ENCODE results near the gene MRPL32. TPM values are rescaled to one million over a fixed set of nuclear protein-coding genes. Genes with fewer than 3 reads are reported as not detected.
"Not testable (repeated sequence)": the region's sequence is repeated elsewhere in the genome, so short reads cannot be mapped to it uniquely, and the experiment has no call there.

Gene MRPL32
- 146 TPM for polyA plus RNA-seq (2013, experiment 1 of 2)
- 197 TPM for polyA plus RNA-seq (2013, experiment 2 of 2)

DNA sequence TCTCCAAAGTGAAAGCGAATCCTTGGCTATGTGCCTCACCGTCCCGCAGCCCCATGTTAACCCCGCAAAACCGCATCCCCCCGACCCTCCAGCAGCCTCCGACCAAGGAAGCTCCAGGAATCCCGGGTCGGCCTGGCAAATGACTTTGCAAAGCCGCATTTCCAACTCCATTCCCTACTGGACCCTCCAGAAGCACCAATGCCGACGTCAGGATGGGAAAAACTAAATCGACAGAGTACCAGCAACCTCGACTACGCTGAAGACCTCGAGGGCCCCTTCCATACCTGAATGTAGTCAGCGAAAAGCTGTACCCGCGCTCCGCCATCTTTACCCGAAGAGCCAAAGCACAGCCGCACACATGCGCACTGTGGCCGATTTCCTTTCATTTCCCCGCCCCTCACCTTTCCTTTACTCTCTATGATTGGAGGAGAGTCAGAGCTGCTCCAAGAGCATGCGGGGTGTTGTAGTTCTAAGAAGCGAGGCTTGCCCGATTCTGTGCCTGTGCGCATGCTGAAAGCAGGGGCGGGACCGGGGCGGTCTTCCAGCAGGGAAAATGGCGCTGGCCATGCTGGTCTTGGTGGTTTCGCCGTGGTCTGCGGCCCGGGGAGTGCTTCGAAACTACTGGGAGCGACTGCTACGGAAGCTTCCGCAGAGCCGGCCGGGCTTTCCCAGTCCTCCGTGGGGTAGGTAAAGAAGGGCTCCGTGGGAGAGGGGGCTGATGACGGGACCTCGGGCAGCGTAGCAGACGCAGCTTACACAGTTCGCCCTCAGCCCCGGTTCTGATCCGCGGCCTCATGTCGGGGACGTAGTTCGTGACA, at the start of gene MRPL32, which contains the start of gene PSMA2:
Gene MRPL32, plus strand, starts transcription at position 543 of the 818 bp plus-strand sequence. Its CDS starts 11 bp downstream, at position 554.
Gene PSMA2, minus strand, starts transcription at position 341 of the 818 bp plus-strand sequence. Its CDS starts 16 bp downstream, at position 325.
- H4K5ac ChIP-seq (ENCODE audit: low read length) = no peak within 1 kb of the TSS
- peak within 1 kb of the TSS; percentile 100 for H3K56ac ChIP-seq (ENCODE audit: low read length)
- H2BK15ac ChIP-seq (replicated peaks; ENCODE audit: low read depth) = no peak within 1 kb of the TSS
- H3K4me1 ChIP-seq (ENCODE audit: control insufficient read depth, low read depth, low read length) = peaks cover 5% of the 10 kb centered on the region
- no CpG with 5 or more reads among the region's 56 CpGs for WGBS (ENCODE audit: extremely low coverage, insufficient coverage, low lambda C conversion rate)
- no peak within 1 kb of the TSS for H2AK5ac ChIP-seq (ENCODE audit: low read length)
- H3K36me3 ChIP-seq (ENCODE audit: control insufficient read depth, insufficient read depth, low read length) = peaks cover 2% of the 10 kb centered on the region
- peak within 1 kb of the TSS; percentile 81 for H3K18ac ChIP-seq (ENCODE audit: low read length)
- H4K8ac ChIP-seq (ENCODE audit: low read depth, low read length) = no peak within 1 kb of the TSS
- H2BK5ac ChIP-seq (ENCODE audit: low read length) = peak within 1 kb of the TSS; percentile 87
- H3K4me3 ChIP-seq (ENCODE audit: low read length) = peak within 1 kb of the TSS; percentile 100
- peaks cover 5% of the 10 kb centered on the region for H3K79me1 ChIP-seq (ENCODE audit: low read length)
- peaks cover 68% of the 10 kb centered on the region for H3K79me2 ChIP-seq (ENCODE audit: control insufficient read depth, insufficient read depth, low read length)
- H3K4me2 ChIP-seq (ENCODE audit: low read length) = peak within 1 kb of the TSS; percentile 89
- H3K27me3 ChIP-seq (ENCODE audit: insufficient read depth, low read length, poor library complexity) = no peaks in the 10 kb centered on the region
- no peak within 1 kb of the TSS for H2BK120ac ChIP-seq (ENCODE audit: low read depth, low read length)
- peak within 1 kb of the TSS; percentile 6 for H3K27ac ChIP-seq (ENCODE audit: low read depth, low read length)
- peak within 1 kb of the TSS; percentile 99 for H3K9ac ChIP-seq (ENCODE audit: low read length)
- peak within 1 kb of the TSS; percentile 66 for H3K4ac ChIP-seq (ENCODE audit: low read depth, low read length)
- peak; percentile 99 for DNase-seq
- H3K23ac ChIP-seq (ENCODE audit: low read length) = peak within 1 kb of the TSS; percentile 60

DNA sequence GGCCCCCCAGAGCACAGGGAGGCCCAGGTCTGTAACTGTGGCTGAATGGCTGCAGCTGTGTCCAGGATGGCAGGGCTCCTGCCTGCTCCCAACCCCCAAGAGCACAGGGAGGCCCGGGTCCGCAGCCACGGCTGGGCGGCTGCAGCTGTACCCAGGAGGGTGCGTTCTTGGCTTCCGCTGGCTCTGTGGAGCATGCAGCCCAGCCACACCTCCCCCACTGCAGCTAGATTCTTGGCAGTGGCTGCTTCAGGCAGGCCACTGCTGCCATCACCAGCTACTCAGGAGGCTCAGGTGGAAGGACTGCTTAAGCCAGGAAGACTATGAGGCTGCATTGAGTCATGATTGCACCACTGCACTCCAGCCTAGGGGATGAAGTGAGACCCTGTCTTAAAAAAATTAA, 48.2 kb upstream of the MRPL32 start:
- DNase-seq = peak; percentile 47
- Histone ChIP-seq H3K9ac (ENCODE audit: low read length) (no peak overlapping the region), H3K4me3 (ENCODE audit: low read length) (no peak overlapping the region)

DNA sequence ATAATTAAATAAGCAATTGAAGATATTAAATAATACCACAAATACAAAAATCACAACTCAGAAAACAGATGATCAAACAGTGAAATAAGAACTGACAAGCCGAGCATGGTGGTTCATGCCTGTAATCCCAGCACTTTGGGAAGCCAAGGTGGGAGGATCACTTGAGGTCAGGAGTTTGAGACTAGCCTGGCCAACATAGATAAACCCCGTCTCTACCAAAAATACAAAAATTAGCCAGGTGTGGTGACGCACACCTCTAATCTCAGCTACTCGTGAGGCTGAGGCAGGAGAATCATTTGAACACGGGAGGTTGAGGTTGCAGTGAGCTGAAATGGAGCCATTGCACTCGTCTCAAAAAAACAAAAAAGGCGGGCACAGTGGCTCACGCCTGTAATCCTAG, 47.0 kb upstream of the MRPL32 start:
- H3K79me1 ChIP-seq (ENCODE audit: low read length); H3K9ac ChIP-seq (ENCODE audit: low read length); H2AK5ac ChIP-seq (ENCODE audit: low read length); H3K56ac ChIP-seq (ENCODE audit: low read length); H2BK15ac ChIP-seq (replicated peaks; ENCODE audit: low read depth); H3K23ac ChIP-seq (ENCODE audit: low read length); H3K4ac ChIP-seq (ENCODE audit: low read depth, low read length); H2BK120ac ChIP-seq (ENCODE audit: low read depth, low read length); H4K5ac ChIP-seq (ENCODE audit: low read length); H3K4me1 ChIP-seq (ENCODE audit: control insufficient read depth, low read depth, low read length); H3K4me2 ChIP-seq (ENCODE audit: low read length); H3K4me3 ChIP-seq (ENCODE audit: low read length); DNase-seq; H4K8ac ChIP-seq (ENCODE audit: low read depth, low read length); H3K18ac ChIP-seq (ENCODE audit: low read length); H3K36me3 ChIP-seq (ENCODE audit: control insufficient read depth, insufficient read depth, low read length); H3K79me2 ChIP-seq (ENCODE audit: control insufficient read depth, insufficient read depth, low read length); H3K27ac ChIP-seq (ENCODE audit: low read depth, low read length); H3K27me3 ChIP-seq (ENCODE audit: insufficient read depth, low read length, poor library complexity); H2BK5ac ChIP-seq (ENCODE audit: low read length): not testable (repeated sequence)
- no CpG with 5 or more reads among the region's 8 CpGs for WGBS (ENCODE audit: extremely low coverage, insufficient coverage, low lambda C conversion rate)

More for the DNA sequence above, 48.2 kb upstream of the MRPL32 start:
- Histone ChIP-seq H3K4me1 (ENCODE audit: control insufficient read depth, low read depth, low read length) (no peaks in the 10 kb centered on the region), H2BK5ac (ENCODE audit: low read length) (no peak overlapping the region), H3K56ac (ENCODE audit: low read length) (no peak overlapping the region), H3K79me2 (ENCODE audit: control insufficient read depth, insufficient read depth, low read length) (no peaks in the 10 kb centered on the region), H3K79me1 (ENCODE audit: low read length) (no peaks in the 10 kb centered on the region), H3K18ac (ENCODE audit: low read length) (no peak overlapping the region), H4K8ac (ENCODE audit: low read depth, low read length) (no peak overlapping the region), H3K36me3 (ENCODE audit: control insufficient read depth, insufficient read depth, low read length) (no peaks in the 10 kb centered on the region), H3K4ac (ENCODE audit: low read depth, low read length) (no peak overlapping the region), H2BK15ac (replicated peaks; ENCODE audit: low read depth) (no peak overlapping the region), H2AK5ac (ENCODE audit: low read length) (no peak overlapping the region), H3K27me3 (ENCODE audit: insufficient read depth, low read length, poor library complexity) (no peaks in the 10 kb centered on the region), H2BK120ac (ENCODE audit: low read depth, low read length) (no peak overlapping the region), H3K27ac (ENCODE audit: low read depth, low read length) (no peak overlapping the region), H4K5ac (ENCODE audit: low read length) (no peak overlapping the region), H3K4me2 (ENCODE audit: low read length) (no peak overlapping the region), H3K23ac (ENCODE audit: low read length) (no peak overlapping the region)
- no CpG with 5 or more reads among the region's 6 CpGs for WGBS (ENCODE audit: extremely low coverage, insufficient coverage, low lambda C conversion rate)

- H3K23ac ChIP-seq (ENCODE audit: low read length) = no peak overlapping the region
- no peaks in the 10 kb centered on the region for H3K27me3 ChIP-seq (ENCODE audit: insufficient read depth, low read length, poor library complexity)
- no peak overlapping the region for H3K27ac ChIP-seq (ENCODE audit: low read depth, low read length)
- no peak overlapping the region for H4K8ac ChIP-seq (ENCODE audit: low read depth, low read length)
- no peak overlapping the region for H3K9ac ChIP-seq (ENCODE audit: low read length)
- H3K79me1 ChIP-seq (ENCODE audit: low read length) = no peaks in the 10 kb centered on the region
- H2BK5ac ChIP-seq (ENCODE audit: low read length) = no peak overlapping the region
- no peak for DNase-seq
- no peaks in the 10 kb centered on the region for H3K36me3 ChIP-seq (ENCODE audit: control insufficient read depth, insufficient read depth, low read length)
- H3K79me2 ChIP-seq (ENCODE audit: control insufficient read depth, insufficient read depth, low read length) = no peaks in the 10 kb centered on the region
- H2BK15ac ChIP-seq (replicated peaks; ENCODE audit: low read depth) = no peak overlapping the region
- H2BK120ac ChIP-seq (ENCODE audit: low read depth, low read length) = no peak overlapping the region
- H3K4me2 ChIP-seq (ENCODE audit: low read length) = no peak overlapping the region
- H3K56ac ChIP-seq (ENCODE audit: low read length) = no peak overlapping the region
- H4K5ac ChIP-seq (ENCODE audit: low read length) = no peak overlapping the region
- H3K4me3 ChIP-seq (ENCODE audit: low read length) = no peak overlapping the region
- H3K18ac ChIP-seq (ENCODE audit: low read length) = no peak overlapping the region
- no peaks in the 10 kb centered on the region for H3K4me1 ChIP-seq (ENCODE audit: control insufficient read depth, low read depth, low read length)
- no peak overlapping the region for H3K4ac ChIP-seq (ENCODE audit: low read depth, low read length)
- no peak overlapping the region for H2AK5ac ChIP-seq (ENCODE audit: low read length)
- WGBS (ENCODE audit: extremely low coverage, insufficient coverage, low lambda C conversion rate) = no CpG with 5 or more reads among the region's 2 CpGs
Measured at GRCh38 chr7:42886129-42886528, 46.0 kb upstream of the MRPL32 start.

GRCh38 chr7:42886893-42887505, 45.2 kb upstream of the MRPL32 start:
- no peak for DNase-seq
- no peak overlapping the region for H3K27ac ChIP-seq (ENCODE audit: low read depth, low read length)
- no peak overlapping the region for H2BK120ac ChIP-seq (ENCODE audit: low read depth, low read length)
- H3K4me2 ChIP-seq (ENCODE audit: low read length) = no peak overlapping the region
- H2BK5ac ChIP-seq (ENCODE audit: low read length) = no peak overlapping the region
- H3K9ac ChIP-seq (ENCODE audit: low read length) = no peak overlapping the region
- H4K8ac ChIP-seq (ENCODE audit: low read depth, low read length) = no peak overlapping the region
- no peak overlapping the region for H3K18ac ChIP-seq (ENCODE audit: low read length)
- no peak overlapping the region for H3K4me3 ChIP-seq (ENCODE audit: low read length)
- H3K36me3 ChIP-seq (ENCODE audit: control insufficient read depth, insufficient read depth, low read length) = no peaks in the 10 kb centered on the region
- H3K56ac ChIP-seq (ENCODE audit: low read length) = no peak overlapping the region
- H4K5ac ChIP-seq (ENCODE audit: low read length) = no peak overlapping the region
- no peaks in the 10 kb centered on the region for H3K4me1 ChIP-seq (ENCODE audit: control insufficient read depth, low read depth, low read length)
- H3K79me1 ChIP-seq (ENCODE audit: low read length) = no peaks in the 10 kb centered on the region
- H3K4ac ChIP-seq (ENCODE audit: low read depth, low read length) = no peak overlapping the region
- no peak overlapping the region for H3K23ac ChIP-seq (ENCODE audit: low read length)
- H3K79me2 ChIP-seq (ENCODE audit: control insufficient read depth, insufficient read depth, low read length) = no peaks in the 10 kb centered on the region
- no peak overlapping the region for H2AK5ac ChIP-seq (ENCODE audit: low read length)
- no peak overlapping the region for H2BK15ac ChIP-seq (replicated peaks; ENCODE audit: low read depth)
- no peaks in the 10 kb centered on the region for H3K27me3 ChIP-seq (ENCODE audit: insufficient read depth, low read length, poor library complexity)

Data from mesendoderm (in vitro differentiated cells).